DMS153 treated with DMSO at 0.1 percent for 48 hours (cell line): ENCODE data around the gene MOB3B.
A peak's percentile ranks its signal among the peaks of the same experiment; 100 is the strongest.
"Not testable (repeated sequence)": the region's sequence is repeated elsewhere in the genome, so short reads cannot be mapped to it uniquely, and the experiment has no call there.

Source experiments
- DNase-seq: peaks from one replicate; lab custom pipeline; 2025; ENCODE audit not compliant: unreplicated experiment; lab: John Stamatoyannopoulos, UW

The MOB3B gene

DNA sequence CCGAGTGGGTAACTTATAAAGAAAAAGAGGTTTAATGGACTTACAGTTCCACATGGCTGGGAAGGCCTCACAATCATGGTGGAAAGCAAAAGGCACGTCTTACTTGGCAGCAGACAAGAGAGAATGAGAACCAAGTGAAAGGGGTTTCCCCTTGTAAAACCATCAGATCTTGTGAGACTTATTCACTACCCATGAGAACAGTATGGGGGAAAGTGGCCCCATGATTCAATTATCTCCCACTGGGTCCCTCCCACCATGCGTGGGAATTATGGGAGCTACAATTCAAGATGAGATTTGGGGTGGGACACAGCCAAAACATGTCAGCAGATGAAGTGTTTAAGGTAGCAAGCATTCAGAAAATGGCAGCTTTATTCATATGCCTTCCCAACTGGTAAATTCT is 81.3 kb downstream of the MOB3B start:
- not testable (repeated sequence) for DNase-seq

GRCh38 chr9:27447031-27447683 is 82.5 kb downstream of the MOB3B start:
- no peak for DNase-seq

- DNase-seq, result no peak
Observed at GRCh38 chr9:27445688-27446087, 83.9 kb downstream of the MOB3B start.

GRCh38 chr9:27445057-27445595 is 84.5 kb downstream of the MOB3B start:
- no peak for DNase-seq

GRCh38 chr9:27442464-27442863 is 87.2 kb downstream of the MOB3B start:
- DNase-seq, result no peak

DNA sequence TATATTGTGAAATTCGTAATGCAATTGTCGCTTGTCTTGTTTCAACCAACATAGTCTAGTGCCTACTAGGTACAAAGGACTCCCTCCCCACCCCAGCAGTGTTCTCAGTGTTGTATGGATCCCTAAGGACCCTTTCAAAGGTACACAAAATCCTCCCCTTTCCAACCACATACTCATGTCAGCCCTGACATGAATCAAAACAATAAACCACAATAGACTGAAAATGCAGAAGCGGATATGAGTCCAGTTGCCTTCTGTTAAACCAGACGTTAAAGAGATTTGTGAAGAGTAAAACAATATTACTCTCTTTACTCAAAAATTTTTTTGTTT is 87.9 kb downstream of the MOB3B start:
- no peak for DNase-seq

- DNase-seq, result no peak
Observed at GRCh38 chr9:27440888-27441740, 88.5 kb downstream of the MOB3B start.

DNA sequence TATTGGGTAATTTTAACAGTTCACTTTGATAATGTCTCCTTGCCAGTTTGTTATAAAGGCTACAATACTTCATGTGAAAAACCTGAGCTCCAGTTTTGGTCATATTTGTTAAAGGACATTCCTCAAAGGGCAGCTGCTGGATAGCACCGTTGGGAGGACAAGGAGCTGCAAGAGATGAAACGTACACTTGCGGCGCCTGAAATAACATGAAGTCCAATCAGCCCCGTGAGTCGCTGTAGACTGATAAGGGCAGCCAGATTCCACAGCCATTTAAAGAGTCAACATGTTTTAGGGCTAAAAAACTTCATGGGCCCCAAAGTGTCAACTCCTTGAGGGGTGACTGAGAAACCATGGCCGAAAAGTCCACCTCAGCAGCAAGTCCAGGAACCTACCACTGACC is 91.1 kb downstream of the MOB3B start:
- DNase-seq, result no peak

GRCh38 chr9:27437652-27438373 is 91.8 kb downstream of the MOB3B start:
- DNase-seq, result no peak

- peak; percentile 32 for DNase-seq
Observed at GRCh38 chr9:27436234-27436633, 93.4 kb downstream of the MOB3B start.

GRCh38 chr9:27433631-27434325 is 95.8 kb downstream of the MOB3B start:
- DNase-seq, result no peak

DNA sequence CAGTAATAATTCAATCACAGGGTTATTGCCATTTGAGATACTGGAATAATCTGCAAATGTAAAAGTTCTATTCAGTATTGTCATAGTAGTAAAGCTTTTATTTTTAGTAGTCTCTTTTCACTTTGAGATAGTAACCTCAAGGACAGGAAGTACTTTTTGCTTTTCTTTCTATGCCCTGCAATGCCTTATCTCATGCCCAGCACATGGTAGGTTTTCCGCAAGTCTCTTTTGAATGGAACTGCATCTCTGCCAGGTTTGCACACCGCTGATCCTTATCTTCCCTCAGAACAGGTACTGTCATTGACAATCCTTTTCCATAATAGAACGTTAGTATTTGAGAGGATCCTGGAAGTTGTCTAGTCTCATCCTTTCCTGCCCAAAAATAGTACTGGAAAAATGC is 97.3 kb downstream of the MOB3B start:
- no peak for DNase-seq

GRCh38 chr9:27431543-27432147 is 98.0 kb downstream of the MOB3B start:
- DNase-seq, result no peak

DNA sequence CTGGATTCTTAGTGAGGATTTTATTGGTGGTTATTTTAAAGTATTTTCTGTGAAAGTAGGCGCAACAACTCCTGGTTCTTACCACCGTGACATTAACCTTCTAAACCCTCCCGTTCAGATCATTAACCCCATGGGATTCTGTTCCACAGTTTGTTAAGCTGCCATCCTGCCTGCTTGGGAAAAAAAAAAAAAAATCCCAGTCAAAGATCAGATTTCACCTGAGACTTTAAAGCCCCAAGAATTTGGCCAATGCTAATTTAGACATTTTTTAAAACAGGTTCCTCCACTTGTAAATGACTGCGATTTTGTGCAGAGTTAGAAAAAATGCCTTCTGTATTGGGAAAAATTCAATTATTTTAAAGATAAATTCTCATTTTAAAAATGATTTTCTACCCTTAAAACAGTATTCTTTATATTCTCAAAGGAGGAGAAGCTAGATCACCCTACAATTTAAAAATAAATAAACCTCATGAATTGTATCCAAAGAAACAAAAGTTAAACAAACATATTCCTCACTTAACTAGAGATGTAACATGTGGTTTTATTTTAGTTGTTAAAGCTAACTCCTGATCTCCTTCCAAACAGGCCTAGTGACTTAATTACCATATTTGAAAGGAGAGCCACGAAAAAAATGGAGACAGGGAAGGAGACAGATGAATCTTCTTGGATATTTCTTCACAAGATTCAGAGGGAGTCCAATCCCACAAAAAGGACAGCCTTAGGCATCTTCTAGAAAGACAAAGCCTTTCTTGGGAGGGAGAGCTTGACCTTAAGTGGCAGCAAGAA is 98.7 kb downstream of the MOB3B start:
- no peak for DNase-seq

DNA sequence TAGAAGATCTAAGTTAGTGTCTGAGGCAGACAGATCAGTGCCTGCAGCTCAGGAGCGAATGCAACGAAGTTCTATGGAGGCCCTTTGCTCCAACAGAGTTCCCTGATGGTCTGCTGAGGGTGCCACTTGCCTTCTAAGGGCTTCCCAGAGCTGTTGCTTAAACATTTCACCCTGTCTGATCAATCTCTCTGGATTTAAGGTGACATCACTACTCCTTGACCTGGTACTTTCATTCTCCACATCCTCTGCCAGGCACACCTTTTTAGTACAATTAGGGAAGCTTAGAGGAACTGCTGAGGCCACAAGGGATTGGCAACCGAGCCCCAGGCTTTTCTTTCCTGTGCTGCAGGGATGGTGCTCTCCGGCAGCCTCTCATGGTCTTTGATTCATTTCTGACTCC is 99.7 kb downstream of the MOB3B start:
- DNase-seq, result no peak

- DNase-seq, result no peak
Observed at GRCh38 chr9:27429436-27429835, 100.2 kb downstream of the MOB3B start.

- no peak for DNase-seq
Observed at GRCh38 chr9:27428551-27428950, 101.1 kb downstream of the MOB3B start.

DNA sequence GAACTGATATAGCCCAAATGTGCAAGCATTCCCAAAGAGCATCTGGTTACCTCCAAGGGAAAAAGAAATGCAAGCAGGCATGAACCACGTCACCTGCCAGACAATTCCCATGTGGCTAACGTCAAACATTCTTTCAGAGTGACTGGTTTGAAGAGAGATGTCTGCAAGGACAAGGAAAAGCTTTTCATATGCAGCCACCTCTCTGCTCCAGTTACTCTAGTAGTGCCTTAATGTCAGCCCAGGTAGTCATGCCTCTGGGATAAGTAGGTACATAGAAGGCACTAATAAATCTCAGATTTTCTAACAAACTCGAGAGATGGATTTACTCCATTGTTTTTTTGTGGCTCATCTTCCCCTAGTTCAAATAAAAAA is 102.4 kb downstream of the MOB3B start:
- DNase-seq, result no peak

DNA sequence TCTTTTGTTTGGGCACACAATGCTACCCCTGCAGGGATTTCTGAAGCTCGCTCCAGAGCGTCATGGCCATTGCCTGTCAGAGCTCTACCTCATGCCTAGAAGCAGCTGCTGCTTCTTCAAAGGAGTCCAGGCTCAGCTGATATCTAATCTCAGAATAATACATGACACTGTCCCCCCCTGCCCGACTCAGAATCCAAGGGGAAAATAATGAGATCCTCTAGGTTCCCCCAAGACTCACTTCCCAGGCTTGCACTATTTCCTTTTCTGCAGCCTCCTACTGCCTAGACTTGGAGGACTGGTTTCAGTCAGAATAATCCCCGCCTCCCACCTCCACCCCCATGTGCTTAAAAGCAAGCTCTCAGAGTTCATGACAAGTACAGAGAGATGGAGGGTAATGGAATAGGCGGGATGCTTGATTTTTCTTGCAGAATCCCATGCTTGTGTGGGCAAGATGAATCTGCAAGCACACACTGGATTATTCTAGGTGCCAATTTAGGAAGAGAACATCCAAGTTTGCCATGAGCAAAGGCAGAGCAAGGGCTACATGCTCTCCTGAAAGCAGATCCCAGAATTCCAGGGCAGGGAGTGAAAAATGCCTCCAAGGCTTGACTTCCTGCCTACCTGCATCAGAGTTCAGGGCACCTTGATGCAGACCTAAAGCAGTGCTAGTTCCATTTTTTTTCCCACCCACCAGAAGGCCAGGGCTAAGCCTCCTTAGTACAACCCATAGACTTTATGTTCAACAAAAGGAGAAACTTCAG is 102.9 kb downstream of the MOB3B start:
- no peak for DNase-seq
